ENCODE data around the gene CDKN2B-AS1. TPM values are rescaled to one million over a fixed set of nuclear protein-coding genes. Genes with fewer than 3 reads are reported as not detected.

Gene CDKN2B-AS1
- total and polyA plus RNA-seq, 12 donors: 0.13 to 2.5 (median 0.74) TPM; not detected in 1

- H3K36me3 ChIP-seq (replicated peaks in 1 of 2): no peaks in the 10 kb centered on the region
- no peak overlapping the region for H3K4me3 ChIP-seq
- H3K27me3 ChIP-seq: no peaks in the 10 kb centered on the region
- 27 to 29% (median 28%) methylated on average over 13 of the region's 13 CpGs for WGBS, 4 donors
- H3K4me1 ChIP-seq (replicated peaks in 1 of 2): peaks cover 0 to 12% of the 10 kb centered on the region in 2 donors
- H3K27ac ChIP-seq: no peak overlapping the region
- TF ChIP-seq, protein P1, sequence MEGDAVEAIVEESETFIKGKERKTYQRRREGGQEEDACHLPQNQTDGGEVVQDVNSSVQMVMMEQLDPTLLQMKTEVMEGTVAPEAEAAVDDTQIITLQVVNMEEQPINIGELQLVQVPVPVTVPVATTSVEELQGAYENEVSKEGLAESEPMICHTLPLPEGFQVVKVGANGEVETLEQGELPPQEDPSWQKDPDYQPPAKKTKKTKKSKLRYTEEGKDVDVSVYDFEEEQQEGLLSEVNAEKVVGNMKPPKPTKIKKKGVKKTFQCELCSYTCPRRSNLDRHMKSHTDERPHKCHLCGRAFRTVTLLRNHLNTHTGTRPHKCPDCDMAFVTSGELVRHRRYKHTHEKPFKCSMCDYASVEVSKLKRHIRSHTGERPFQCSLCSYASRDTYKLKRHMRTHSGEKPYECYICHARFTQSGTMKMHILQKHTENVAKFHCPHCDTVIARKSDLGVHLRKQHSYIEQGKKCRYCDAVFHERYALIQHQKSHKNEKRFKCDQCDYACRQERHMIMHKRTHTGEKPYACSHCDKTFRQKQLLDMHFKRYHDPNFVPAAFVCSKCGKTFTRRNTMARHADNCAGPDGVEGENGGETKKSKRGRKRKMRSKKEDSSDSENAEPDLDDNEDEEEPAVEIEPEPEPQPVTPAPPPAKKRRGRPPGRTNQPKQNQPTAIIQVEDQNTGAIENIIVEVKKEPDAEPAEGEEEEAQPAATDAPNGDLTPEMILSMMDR (IDR thresholded peaks at IDR 0.05): no peak
- DNase-seq: peak in 1 of 7 donors; percentile 23
- intact Hi-C loops (cut with DNase I): no loop called here
- H3K9me3 ChIP-seq (replicated peaks in 1 of 3): no peaks in the 10 kb centered on the region
Measured at GRCh38 chr9:22010866-22011625, 16.5 kb downstream of the CDKN2B-AS1 start.

DNA sequence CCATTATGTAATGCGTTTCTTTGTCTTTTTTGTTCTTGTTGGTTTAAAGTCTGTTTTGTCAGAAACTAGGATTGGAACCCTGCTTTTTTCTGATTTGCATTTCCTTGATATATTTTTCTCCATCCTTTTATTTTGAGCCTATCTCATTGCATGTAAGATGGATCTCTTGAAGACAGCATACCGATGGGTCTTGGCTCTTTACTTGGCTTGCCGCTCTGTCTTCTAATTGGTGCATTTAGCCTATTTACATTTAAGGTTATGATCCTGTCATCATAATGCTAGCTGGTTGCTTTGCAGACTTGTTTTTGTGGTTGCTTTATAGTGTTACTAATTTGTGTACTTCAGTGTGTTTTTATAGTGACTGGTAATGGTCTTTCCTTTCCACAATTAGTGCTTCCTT lies 27.8 kb downstream of the CDKN2B-AS1 start:
- no peak for TF ChIP-seq POLR2A (IDR thresholded peaks at IDR 0.05)
- TF ChIP-seq, protein P1 (IDR thresholded peaks at IDR 0.05): no peak
- Histone ChIP-seq H3K9me3 (replicated peaks in 1 of 3) (no peaks in the 10 kb centered on the region), H3K27me3 (no peaks in the 10 kb centered on the region), H3K4me1 (replicated peaks in 1 of 2) (no peaks in the 10 kb centered on the region), H3K36me3 (replicated peaks in 1 of 2) (no peaks in the 10 kb centered on the region), H3K4me3 (no peak overlapping the region), H3K27ac (no peak overlapping the region)
- DNase-seq: no peak
- 94 to 99% (median 97%) methylated on average over 3 of the region's 3 CpGs for WGBS, 4 donors
- intact Hi-C loops (cut with DNase I): loop anchor here in 1 of 2 donors (10.0 kb wide), 1 partner anchor 208 kb away; no protein-coding TSS in a partner anchor

GRCh38 chr9:22026696-22027095 lies 32.1 kb downstream of the CDKN2B-AS1 start:
- no peak for DNase-seq
- 60 to 67% (median 63%) methylated on average over 4 to 6 of the region's 6 CpGs for WGBS, 4 donors
- no peak overlapping the region for H3K27ac ChIP-seq

DNA sequence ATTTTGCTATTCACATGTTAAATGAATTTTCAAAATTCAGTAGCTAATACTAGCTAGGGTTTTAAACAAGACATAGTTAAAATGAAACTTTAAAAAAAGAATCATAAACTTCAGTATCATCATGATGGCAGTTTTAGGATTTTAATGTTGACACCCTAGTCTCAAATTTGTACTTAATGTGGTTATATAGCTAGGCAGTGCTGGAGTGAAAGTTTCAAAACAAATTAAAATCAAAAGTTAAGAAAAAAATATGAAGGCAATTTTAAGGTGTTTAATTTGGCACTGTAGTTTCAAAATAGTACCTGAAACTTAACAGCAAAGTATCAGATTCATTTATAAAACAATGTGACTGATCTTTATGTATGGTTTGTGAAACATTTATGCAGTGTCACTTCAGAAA lies 33.8 kb downstream of the CDKN2B-AS1 start:
- no peak for TF ChIP-seq POLR2A (IDR thresholded peaks at IDR 0.05)
- TF ChIP-seq, protein P1 (IDR thresholded peaks at IDR 0.05): no peak
- no peaks in the 10 kb centered on the region for H3K4me1 ChIP-seq (replicated peaks in 1 of 2)
- intact Hi-C loops (cut with DNase I): loop anchor here in 1 of 2 donors (10.0 kb wide), 1 partner anchor 214 kb away; no protein-coding TSS in a partner anchor

More at GRCh38 chr9:22026696-22027095, 32.1 kb downstream of the CDKN2B-AS1 start:
- Histone ChIP-seq H3K4me3 (no peak overlapping the region), H3K9me3 (replicated peaks in 1 of 3) (no peaks in the 10 kb centered on the region), H3K27me3 (no peaks in the 10 kb centered on the region), H3K36me3 (replicated peaks in 1 of 2) (no peaks in the 10 kb centered on the region), H3K4me1 (replicated peaks in 1 of 2) (no peaks in the 10 kb centered on the region)
- intact Hi-C loops (cut with DNase I): loop anchor here in 1 of 2 donors (10.0 kb wide), 1 partner anchor 212 kb away; no protein-coding TSS in a partner anchor
- TF ChIP-seq POLR2A (IDR thresholded peaks at IDR 0.05): no peak
- TF ChIP-seq, protein P1 (IDR thresholded peaks at IDR 0.05): no peak

More for the DNA sequence above, 33.8 kb downstream of the CDKN2B-AS1 start:
- no peak for DNase-seq
- Histone ChIP-seq H3K9me3 (replicated peaks in 1 of 3) (no peaks in the 10 kb centered on the region), H3K27ac (no peak overlapping the region), H3K36me3 (replicated peaks in 1 of 2) (no peaks in the 10 kb centered on the region), H3K27me3 (no peaks in the 10 kb centered on the region), H3K4me3 (no peak overlapping the region)
